Stimulated activated CD8-positive, alpha-beta memory T cell treated with anti-CD3 and anti-CD28 coated beads, Interleukin-4, amount 100 ng/mL, for 48 hours (primary cell): ENCODE data around the gene CCL2.
"Not testable (repeated sequence)": the region's sequence is repeated elsewhere in the genome, so short reads cannot be mapped to it uniquely, and the experiment has no call there.

Experiments used
- DNase-seq: peaks from one replicate; pipeline ENCODE4 v3.0.0-alpha.2; 2020

CCL2 gene

DNA sequence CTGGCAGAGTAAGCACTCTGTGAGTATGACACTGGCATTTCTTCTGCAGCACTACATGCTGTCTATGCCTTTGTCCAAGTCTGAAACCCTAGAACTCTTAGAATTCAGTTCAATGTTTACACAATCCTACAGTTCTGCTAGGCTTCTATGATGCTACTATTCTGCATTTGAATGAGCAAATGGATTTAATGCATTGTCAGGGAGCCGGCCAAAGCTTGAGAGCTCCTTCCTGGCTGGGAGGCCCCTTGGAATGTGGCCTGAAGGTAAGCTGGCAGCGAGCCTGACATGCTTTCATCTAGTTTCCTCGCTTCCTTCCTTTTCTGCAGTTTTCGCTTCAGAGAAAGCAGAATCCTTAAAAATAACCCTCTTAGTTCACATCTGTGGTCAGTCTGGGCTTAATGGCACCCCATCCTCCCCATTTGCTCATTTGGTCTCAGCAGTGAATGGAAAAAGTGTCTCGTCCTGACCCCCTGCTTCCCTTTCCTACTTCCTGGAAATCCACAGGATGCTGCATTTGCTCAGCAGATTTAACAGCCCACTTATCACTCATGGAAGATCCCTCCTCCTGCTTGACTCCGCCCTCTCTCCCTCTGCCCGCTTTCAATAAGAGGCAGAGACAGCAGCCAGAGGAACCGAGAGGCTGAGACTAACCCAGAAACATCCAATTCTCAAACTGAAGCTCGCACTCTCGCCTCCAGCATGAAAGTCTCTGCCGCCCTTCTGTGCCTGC, at the start of gene CCL2:
CCL2 (plus strand) TSS at position 635 of the 730 bp plus-strand sequence; CDS start at position 700, 65 bp downstream.
- DNase-seq: no peak

DNA sequence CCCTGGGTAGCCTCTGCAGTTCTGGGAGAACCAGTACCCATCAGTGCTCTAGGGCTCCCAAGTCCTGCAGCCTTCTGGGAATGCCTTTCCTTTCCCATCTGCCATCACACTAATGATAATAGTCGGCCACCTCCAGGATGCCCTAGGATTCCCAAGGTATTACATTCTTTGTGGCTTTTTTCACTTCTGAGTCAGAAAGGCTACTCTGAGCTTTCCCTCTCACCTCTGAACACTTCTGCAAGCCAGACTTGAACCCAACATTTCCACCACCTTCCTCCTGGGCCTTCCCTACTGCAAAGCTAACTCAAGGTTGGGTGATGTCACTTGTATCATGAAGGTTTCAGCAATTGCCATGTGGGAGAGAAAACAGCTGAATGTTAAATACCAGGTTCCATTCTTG, 49.7 kb upstream of the CCL2 start:
- no peak for DNase-seq

DNA sequence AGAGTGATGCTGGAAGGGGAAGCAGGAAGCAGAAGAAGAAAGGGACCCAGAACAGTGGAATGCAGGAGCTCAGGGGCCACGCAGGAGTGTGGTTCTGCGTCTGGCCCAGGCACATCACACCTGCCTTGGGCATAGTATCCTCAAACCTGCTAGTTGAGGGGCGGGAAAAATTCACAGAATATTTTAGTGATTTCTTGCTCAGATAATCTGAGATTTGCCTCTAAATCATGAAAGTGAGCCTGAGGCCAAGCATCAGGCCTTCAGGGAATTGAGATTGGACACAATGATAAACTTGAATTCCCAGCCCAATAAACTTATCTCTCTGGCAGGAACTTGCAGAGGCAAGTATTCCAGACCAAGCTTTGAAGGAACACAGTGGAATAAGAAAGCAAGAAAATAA, 48.5 kb upstream of the CCL2 start:
- no peak for DNase-seq

DNA sequence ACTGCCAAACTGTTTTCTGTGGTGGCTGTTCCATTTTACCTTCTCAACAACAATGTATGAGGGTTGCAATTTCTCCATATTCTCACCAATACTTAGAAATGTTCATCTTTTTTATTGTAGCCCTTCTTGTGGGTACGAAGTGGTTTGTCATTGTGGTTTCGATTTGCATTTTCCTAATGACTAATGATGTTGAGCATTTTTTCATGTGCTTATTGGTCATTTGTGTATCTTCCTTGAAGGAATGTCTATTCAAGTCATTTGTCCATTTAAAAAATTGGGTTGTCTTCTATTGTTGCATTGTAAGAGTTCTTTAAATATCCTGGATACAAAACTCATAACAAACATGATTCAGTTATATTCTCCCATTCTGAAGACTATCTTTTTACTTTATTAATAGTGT, 47.5 kb upstream of the CCL2 start:
- DNase-seq: no peak

DNA sequence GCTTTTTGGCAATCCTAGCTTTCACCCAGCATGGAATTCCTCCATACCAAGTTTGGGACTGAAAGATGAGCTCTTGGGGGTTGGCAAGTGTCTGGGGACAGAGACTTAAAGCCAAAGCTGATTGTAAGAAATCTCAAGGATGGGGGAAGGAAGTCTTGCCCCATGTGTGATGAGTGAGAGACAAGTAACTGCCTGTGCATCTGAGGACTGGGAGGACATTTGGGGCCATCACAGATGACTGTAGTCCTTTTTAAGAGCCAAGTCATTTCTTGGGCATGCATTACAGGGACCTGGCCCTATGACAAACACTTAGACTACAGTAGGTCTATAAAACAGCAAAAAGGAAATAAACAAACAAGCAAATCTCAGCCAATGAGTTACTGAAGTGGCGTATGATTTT, 36.3 kb upstream of the CCL2 start:
- no peak for DNase-seq

DNA sequence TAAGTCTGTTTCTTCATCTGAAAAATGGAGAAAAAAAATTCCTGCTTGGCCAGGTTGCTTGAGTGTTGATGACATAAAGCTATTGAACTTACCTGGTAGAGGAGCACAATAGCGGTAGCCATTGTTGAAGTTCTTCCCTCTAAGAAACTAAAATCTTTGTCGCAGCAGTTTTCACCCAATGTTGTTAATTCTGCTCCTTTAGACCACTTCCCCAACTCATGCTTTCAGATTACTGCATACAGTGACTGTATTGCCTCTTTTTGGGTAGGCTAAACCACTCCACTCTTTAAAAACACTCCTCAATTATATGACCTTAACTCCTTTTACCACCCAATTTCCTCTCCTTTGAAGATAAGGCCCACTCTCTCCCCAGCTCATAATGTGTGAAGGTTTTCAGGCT, 35.7 kb upstream of the CCL2 start:
- DNase-seq: no peak

DNA sequence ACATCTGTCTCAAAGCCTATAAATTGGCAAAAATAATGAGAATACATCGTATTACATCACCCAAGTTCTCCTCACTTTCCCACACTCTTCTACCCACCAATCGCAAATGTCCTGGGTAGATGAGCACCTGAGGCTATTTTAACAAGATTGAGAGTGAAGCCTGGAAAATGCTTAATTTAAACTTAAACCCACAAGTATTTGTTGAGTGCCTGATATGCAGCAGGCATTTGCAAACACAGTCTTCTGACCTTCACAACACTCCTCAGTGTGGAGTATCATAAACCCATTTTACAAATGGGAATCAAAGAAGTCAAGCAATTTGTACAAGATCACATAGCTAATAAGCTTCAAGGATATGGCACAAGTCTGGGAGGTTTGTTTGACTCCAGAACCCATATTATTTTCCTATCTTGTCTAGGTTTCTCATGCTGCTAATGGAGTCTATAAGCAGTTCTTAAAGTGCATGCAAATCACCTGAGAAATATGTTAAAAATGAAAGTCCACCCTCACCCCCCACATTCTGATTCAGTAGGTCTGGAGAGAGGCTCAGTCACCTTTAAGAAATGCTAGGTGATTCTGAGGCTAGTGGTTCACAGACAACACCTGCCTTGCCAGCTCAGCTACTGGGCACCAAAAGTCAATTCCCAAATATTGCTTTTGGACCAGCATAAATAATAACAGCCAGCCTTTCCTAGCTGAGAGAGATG, 34.9 kb upstream of the CCL2 start:
- no peak for DNase-seq

DNA sequence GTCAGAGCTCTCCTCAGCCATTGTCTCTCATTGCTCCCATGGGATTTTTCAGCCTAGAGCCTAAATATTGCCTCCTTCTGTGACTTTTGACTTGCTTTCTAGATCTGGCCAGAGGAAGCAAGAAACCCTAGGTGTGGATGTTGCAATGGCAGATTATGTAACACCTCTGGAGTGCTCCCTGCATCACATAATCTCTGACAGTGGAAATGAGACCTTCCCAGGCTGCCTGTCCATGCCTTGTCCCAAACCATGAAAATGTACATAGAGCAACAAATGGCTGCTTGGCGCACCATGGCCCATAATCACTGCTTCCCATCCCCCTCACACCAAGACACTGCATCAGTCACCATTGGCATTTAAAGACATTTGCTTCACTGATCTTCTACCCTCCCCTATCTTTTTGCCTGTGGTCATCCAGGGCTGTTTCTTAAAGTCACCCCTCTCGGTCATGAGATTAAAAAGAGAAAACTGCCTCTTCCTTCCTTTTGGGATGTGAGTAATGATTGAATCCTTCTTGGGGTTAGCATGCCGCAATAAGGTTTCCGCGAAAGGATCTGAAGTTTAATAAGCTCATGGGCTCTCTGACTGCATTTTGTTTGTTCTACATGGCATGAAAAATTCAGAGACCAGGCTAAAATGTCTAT, 34.2 kb upstream of the CCL2 start:
- no peak for DNase-seq

DNA sequence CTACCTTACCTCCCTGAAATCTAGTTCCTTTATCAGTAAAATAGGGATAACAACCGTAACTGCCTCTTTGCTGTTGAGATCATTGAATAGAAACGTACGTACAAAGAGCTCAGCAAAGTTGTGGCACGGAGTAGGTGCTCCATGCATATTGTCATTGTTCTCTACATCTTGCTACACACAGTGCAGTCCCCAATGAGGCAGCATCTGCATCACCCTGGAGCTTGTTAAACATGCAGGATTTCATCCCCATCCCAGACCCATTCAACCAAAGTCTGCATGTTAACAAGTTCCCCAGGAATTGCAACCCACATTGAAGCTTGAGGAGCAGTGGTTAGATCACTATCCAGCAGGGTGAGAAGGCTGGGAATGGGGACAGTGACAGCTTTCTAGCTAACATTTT, 33.7 kb upstream of the CCL2 start:
- no peak for DNase-seq

DNA sequence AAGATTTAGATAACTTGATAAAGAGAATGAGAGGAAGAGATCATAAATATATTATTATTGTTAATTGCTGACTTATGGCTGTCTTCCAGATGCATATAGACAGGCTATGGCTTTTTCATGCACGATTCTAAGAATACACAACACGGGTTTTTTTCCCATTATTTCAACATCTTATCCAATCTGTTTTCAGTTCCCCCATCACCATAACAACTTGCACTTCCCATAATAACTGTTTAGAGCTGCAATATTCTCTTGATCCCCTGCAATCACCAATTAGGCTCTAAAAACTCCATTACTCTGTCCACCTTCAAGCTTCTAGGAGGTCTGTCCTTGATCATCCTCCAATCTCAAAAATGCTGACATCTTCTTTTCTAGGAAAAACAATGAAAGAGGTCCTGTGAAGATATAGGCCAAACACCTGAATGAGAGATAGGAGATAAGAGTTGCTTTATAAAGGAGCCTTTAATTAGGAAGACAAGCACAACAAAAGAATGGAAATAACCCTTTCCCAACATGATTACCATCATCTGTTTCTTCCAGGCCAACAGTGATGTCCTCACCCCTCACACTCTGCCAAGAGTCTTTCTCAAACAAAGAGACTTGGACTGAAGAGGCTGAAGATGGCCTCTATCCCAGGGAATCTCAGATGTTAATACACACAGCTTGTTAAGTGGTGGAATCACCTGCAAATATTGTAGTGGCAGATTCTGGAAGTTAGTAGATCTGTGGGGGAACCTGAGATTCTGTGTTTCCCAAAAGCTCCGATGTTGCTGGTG, 32.2 kb upstream of the CCL2 start:
- DNase-seq: no peak

DNA sequence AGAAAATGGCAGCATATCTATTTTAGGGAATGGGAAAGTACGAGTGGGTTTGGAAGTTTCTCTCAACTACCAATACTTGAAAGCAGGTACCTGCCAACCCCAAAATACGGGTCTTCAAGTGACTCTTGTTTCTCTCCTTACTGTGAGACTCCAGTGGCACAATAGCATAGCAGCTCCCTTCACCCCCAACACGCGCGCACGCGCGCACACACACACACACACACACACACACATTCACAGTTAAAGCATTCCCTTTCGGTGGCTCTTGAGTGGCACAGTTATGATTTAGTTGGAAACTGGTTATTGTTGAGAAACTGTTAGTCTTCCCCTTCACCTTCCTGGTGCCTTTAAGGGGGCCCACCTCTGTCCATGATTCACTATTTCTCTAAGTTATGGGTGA, 30.0 kb upstream of the CCL2 start:
- DNase-seq: no peak

DNA sequence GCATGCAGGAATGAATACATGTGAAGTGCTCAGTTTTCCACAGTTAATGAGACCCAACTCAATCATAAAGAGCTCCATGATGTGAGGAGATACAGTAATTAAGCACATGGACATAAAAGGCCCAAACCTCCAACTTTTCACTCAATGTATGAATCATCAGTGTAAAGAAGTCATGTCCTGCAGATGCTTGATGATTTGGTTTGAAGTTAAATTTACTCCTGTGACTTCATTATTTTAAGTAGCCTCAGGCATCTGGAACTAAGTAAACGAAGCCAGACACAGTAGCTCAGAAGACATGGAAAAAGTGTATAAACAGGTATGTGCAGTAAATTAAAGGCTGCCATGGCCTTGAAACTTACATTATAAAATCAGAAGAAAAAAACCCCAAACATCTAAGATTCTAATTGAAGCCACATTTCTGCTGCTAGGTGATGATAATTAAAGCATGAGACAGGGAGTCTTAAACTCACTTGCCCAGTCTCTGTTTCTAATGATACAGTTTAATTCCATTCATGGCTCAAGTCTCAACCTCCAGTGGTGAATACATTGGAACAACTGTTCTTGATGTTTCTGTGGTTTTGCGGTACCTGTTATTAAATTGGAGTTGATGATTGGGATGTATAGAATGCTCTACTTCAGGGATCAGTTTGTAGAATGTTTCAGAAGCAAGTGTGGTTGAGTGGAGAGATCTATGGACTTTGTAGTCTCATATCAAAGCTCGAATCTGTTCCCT, 28.9 kb upstream of the CCL2 start:
- no peak for DNase-seq

DNA sequence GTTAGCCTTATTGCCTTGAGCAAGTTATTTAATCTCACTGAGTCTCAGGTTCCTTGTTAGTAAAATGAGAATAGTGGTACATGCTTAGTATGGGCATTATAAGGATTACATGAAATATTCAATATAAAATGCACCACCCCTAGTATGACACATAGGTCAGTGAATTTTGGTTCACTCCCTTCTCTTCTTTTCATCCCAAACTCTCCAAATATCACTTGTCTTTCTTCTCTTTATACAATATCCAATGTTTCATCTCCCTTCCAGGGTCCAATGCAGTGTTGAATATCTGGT, 28.4 kb upstream of the CCL2 start:
- DNase-seq: no peak

DNA sequence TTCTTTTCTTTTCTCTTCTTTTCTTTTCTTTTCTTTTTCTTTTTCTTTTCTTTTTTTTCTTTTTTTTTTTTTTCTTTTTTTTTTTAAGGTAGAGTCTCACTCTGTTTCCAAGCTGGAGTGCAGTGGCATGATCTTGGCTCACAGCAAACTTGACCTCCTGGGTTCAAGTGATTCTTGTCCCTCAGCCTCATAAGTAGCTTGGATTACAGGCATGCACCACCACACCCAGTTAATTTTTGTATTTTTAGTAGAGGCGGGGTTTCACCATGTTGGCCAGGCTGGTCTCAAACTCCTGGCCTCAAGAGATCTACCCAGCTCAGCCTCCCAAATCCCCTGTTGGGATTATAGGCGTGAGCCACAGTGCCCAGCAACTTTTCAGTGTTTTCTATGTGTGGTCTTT, 27.8 kb upstream of the CCL2 start:
- DNase-seq: not testable (repeated sequence)

DNA sequence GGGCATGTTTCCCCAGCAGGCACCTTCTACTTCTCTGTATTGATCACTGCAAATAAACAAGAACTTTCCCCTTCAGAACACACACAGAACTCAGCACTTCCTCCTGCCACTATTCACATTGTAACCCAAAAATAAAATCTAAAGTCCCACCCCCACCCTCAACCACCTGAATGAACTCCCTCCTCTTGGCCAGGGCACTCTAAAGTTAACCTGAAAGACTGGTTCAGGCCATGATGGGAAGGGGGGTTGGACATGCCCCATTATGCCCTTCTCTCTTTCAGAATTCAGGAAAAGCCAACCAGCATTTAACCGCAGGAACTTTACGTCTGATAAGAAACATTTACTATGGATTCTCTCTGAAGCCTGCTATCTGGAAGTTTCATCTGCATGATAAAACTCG, 27.4 kb upstream of the CCL2 start:
- no peak for DNase-seq

DNA sequence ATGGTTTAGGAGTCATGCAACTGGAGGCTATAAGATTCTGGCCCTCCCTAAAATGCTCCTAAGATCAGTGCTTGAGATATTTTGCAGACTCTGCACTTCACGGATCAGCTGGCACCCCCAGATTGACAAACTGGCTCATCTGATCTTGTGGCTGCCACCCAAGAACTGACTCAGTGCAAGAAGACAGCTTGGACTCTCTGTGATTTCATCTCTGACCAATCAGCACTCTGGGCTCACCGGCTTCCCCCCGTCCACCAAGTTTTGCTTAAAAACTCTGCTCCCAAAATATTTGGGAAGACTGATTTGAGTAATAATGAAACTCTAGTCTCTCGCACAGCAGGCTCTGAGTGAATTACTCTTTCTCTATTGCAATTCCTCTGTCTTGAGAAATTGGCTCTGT, 26.3 kb upstream of the CCL2 start:
- no peak for DNase-seq

DNA sequence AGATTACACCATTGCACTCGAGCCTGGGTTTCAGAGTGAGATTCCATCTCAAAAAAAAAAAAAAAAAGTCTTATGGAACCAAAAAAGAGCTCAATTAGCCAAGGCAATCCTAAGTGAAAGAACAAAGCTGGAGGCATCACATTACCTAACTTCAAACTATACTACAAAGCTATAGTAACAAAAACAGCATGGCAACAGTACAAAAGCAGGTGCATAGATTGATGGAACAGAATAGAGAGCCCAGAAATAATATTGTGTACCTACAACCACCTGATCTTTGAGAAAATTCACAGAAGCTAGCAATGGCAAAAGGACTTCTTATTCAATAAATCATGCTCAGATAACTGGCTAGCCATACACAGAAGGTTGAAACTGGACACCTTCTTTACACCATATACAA, 24.7 kb upstream of the CCL2 start:
- no peak for DNase-seq

DNA sequence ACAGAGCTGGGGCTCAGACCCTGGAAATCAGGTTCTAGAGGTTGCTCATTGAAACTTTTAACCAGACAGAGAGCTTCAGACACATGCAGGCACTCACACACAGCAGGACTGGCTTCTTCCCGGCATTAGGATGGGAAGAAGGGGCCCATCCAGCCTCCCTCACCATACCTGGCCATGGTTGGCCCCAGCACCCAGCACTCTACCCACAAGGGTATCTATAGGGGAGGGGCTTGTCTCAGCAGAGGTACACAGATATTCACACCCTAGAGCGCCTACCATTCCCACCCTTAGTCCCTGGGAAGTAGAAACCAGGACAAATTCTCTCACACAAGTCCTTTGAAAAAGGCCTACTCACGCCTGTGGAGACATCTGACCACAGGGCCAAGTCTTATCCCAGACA, 20.5 kb upstream of the CCL2 start:
- no peak for DNase-seq

DNA sequence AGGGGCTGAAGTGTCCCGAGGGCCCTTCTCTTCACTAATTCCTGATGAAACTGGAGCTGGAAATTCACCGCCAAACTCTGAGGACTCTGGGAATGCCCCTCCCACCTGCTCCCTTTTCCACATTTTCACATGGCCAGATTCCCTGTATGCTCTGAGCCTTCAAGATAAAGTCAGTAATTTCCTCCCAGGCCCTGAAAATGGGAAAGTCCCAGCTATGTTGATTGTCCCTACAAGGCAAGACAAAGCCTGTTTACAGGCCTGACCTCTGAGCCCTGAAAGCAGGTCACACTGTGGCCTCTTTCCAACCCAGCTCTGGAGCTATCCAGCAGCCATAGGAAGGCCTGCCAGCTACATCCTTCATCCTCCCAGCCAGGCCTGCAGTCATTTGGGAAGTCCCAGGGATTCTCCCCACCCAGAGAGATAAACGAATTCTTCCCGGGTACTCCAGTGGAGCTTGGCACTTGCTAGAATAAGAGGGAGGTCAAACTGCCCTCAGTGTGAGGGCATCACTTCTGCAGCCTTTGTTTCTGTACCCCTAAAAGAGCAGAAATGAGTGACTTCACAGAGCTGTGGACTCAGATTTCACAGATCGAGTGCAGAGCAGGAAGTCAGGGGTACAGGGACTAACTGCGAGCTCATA, 19.6 kb upstream of the CCL2 start:
- no peak for DNase-seq

DNA sequence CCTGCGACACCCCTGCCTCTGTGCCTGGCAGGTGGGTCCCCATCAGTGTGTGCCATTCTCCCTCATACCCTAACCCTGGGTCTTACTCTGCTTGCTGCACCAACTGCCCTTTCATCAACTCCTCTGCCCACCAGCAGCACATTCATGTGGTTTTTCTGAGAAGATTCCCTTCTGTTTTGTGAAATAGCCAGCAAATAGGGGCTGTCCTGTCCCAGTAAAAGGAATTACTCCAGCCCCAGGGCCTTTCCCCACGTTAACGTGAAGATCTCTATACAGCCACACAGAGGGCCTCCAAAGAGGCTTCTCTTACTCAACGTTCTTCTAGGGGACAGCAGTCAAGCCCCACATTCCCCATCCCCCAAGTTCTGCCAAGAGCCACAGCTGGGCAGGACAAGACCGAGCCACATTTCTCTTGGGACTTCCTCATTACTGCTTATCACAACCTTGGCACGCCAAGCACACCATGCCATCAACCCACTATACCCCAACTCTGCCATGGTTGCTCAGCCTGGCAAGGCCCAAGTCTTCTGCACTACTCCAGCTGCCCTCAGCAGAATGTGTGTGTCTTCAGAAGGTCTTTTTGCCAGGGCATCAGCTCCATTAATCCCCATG, 18.7 kb upstream of the CCL2 start:
- no peak for DNase-seq

DNA sequence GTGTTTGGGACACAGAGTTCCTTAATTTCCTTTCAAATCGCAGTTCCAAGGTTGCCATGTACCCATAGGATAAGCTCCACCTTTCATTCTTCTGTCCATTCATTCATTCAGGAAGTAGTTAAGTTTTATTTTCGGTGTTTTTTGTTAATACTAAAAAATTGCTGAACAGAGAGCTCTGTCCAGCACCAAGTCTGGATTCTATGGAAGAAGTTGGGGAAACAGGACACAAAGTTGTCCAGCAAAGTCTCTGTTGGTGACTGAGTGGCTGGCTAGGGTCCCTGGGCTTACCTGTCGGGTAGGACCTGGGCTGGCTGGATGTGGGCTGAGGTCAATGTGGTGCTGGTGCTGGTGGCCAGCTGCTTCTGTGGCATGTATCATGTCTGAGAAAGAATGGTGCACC, 17.6 kb upstream of the CCL2 start:
- no peak for DNase-seq

DNA sequence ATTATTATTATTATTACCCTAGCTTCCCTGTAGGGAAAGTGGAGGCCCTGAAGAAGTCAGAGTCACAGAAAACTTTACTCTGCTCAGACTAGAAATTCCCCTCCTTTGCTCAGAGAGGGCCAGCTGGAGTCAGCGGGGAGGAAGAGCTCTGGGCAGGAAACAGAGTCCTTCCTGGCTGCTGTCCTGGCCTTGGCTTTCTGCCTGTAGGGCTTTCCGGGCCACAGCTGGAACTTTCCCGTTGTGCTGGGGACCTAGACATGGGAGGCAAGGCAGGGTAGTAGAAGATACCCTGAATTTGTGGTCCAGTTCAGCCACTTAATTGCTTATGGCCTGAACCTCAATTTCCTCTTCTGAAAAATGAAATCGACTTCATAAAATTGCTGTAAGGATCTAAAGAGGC, 14.0 kb upstream of the CCL2 start:
- no peak for DNase-seq
